Neural crest cell (in vitro differentiated cells): ENCODE measurements around the gene MBD6. TPM values are rescaled to one million over a fixed set of nuclear protein-coding genes. Genes with fewer than 3 reads are reported as not detected.
"Not testable (repeated sequence)": the region's sequence is repeated elsewhere in the genome, so short reads cannot be mapped to it uniquely, and the experiment has no call there.

Experiments
- DNase-seq: peaks from one replicate; pipeline ENCODE4 v3.0.0; 2021; ENCODE audit warnings: low read depth, mixed read lengths, low spot score
- H3K27ac Mint-ChIP-seq: one replicate; pipeline ENCODE4 v1.8.0; 2021; ENCODE audit warnings: mild to moderate bottlenecking, mixed read lengths; ENCODE audit not compliant: unreplicated experiment
- H3K27me3 Mint-ChIP-seq: 2 replicates; pipeline ENCODE4 v1.8.0; 2021; ENCODE audit warnings: low read depth, mild to moderate bottlenecking, mixed read lengths
- H3K36me3 Mint-ChIP-seq: 2 replicates; pipeline ENCODE4 v1.8.0; 2021; ENCODE audit warnings: low read depth, mild to moderate bottlenecking, mixed read lengths
- H3K4me1 Mint-ChIP-seq: 2 replicates; pipeline ENCODE4 v1.8.0; 2021; ENCODE audit warnings: mixed read lengths
- H3K4me3 Mint-ChIP-seq: one replicate; pipeline ENCODE4 v1.8.0; 2021; ENCODE audit warnings: mild to moderate bottlenecking, mixed read lengths
- H3K9me3 Mint-ChIP-seq: 2 replicates; pipeline ENCODE4 v1.8.0; 2021; ENCODE audit warnings: mixed read lengths
- CTCF ChIP-seq: fragments of 200-600 bp; sonication (generic); conservative IDR thresholded peaks from 2 replicates; pipeline ENCODE4 v1.5.0; 2021; ENCODE audit warnings: antibody characterized with exemption, mild to moderate bottlenecking
- total RNA-seq: library from RNA; stranded (reverse); gene quantifications from 2 replicates; pipeline ENCODE4 v1.2.1, GENCODE V29; 2021

MBD6 gene
- total RNA-seq, 1 donor from 2014 or later = 90.4 TPM

DNA sequence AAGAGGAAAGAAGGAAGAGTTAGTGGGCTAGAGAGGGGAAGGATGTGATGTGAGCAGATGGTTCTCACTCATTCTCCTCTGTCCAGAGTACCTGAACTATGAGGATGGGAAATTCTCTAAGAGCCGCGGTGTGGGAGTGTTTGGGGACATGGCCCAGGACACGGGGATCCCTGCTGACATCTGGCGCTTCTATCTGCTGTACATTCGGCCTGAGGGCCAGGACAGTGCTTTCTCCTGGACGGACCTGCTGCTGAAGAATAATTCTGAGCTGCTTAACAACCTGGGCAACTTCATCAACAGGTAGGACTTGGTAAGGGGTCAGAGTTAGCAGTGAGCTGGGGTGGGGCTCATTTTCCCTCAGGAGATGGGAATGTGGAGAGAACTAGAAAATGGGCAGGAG lies 10.0 kb upstream of the MBD6 start:
- H3K4me1 Mint-ChIP-seq = peaks cover 3% of the 10 kb centered on the region
- no peaks in the 10 kb centered on the region for H3K27me3 Mint-ChIP-seq

DNA sequence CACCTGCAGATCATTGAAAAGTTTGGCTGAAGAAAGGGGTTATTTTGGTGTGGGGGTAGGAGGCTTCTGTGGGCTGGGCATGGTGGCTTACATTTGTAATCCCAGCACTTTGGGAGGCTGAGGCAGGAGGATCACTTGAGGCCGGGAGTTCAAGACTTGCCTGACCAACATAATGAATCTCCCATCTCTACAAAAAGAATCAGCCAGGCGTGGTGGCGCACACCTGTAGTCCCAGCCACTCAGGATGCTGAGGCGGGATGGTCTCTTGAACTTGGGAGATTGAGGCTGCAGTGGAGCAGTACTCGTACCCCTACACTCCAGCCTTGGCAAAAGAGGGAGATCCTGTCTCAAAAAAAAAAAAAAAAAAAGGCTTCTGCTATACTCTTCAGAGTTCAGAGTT lies 9.4 kb upstream of the MBD6 start:
- H3K27ac Mint-ChIP-seq = no peak overlapping the region
- TF ChIP-seq CTCF = no peak
- DNase-seq = no peak
- H3K36me3 Mint-ChIP-seq = peaks cover 27% of the 10 kb centered on the region
- no peaks in the 10 kb centered on the region for H3K9me3 Mint-ChIP-seq
- H3K27me3 Mint-ChIP-seq = no peaks in the 10 kb centered on the region
- peak overlapping the region; percentile 25 for H3K4me3 Mint-ChIP-seq
- peaks cover 6% of the 10 kb centered on the region for H3K4me1 Mint-ChIP-seq

More for the DNA sequence above, 10.0 kb upstream of the MBD6 start:
- Mint-ChIP-seq H3K36me3 (peaks cover 27% of the 10 kb centered on the region), H3K9me3 (no peaks in the 10 kb centered on the region), H3K27ac (no peak overlapping the region), H3K4me3 (peak overlapping the region; percentile 25)
- TF ChIP-seq CTCF = no peak
- DNase-seq = no peak

DNA sequence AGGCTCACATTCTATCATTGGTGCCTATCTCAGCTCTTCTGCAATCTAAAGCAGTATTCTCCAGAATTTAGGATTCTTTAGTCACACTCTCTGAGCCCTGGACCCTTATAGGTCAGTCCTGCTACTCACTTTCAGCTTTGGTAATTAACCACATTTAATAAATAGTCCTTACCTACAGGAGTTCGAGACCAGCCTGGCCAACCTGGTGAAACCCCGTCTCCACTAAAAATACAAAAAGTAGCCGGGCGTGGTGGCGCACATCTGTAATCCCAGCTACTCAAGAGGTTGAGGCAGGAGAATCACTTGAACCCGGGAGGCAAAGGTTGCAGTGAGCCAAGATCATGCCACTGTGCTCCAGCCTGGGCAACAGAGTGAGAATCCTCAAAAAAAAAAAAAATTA lies 8.9 kb upstream of the MBD6 start:
- not testable (repeated sequence) for DNase-seq, H3K4me1 Mint-ChIP-seq, H3K27ac Mint-ChIP-seq, H3K27me3 Mint-ChIP-seq, H3K9me3 Mint-ChIP-seq, H3K4me3 Mint-ChIP-seq
- peaks cover 28% of the 10 kb centered on the region for H3K36me3 Mint-ChIP-seq

GRCh38 chr12:57514246-57514645 lies 8.4 kb upstream of the MBD6 start:
- peaks cover 16% of the 10 kb centered on the region for H3K4me1 Mint-ChIP-seq
- H3K27me3 Mint-ChIP-seq, H3K9me3 Mint-ChIP-seq, DNase-seq, H3K4me3 Mint-ChIP-seq, H3K27ac Mint-ChIP-seq: not testable (repeated sequence)
- H3K36me3 Mint-ChIP-seq = peaks cover 28% of the 10 kb centered on the region

DNA sequence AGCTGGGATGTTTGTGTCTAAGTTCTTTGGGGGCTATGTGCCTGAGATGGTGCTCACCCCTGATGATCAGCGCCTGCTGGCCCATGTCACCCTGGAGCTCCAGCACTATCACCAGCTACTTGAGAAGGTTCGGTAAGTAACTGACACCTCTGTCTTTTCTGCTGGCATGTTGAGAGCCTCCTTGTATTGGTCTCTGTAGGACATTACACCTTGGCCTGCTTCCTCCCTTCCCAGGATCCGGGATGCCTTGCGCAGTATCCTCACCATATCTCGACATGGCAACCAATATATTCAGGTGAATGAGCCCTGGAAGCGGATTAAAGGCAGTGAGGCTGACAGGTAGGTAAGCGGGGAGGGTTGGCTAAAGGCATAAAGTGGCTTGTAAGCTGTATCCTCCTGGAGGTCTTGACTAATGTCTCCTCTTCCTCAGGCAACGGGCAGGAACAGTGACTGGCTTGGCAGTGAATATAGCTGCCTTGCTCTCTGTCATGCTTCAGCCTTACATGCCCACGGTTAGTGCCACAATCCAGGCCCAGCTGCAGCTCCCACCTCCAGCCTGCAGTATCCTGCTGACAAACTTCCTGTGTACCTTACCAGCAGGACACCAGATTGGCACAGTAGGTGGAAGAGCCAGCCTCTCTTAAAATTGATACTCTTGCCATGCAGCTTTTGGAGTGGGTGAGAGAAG lies 7.8 kb upstream of the MBD6 start:
- peaks cover 22% of the 10 kb centered on the region for H3K4me1 Mint-ChIP-seq
- H3K27me3 Mint-ChIP-seq = no peaks in the 10 kb centered on the region
- TF ChIP-seq CTCF = no peak
- H3K27ac Mint-ChIP-seq = no peak overlapping the region
- H3K9me3 Mint-ChIP-seq = no peaks in the 10 kb centered on the region
- no peak for DNase-seq
- peaks cover 26% of the 10 kb centered on the region for H3K36me3 Mint-ChIP-seq
- no peak overlapping the region for H3K4me3 Mint-ChIP-seq

DNA sequence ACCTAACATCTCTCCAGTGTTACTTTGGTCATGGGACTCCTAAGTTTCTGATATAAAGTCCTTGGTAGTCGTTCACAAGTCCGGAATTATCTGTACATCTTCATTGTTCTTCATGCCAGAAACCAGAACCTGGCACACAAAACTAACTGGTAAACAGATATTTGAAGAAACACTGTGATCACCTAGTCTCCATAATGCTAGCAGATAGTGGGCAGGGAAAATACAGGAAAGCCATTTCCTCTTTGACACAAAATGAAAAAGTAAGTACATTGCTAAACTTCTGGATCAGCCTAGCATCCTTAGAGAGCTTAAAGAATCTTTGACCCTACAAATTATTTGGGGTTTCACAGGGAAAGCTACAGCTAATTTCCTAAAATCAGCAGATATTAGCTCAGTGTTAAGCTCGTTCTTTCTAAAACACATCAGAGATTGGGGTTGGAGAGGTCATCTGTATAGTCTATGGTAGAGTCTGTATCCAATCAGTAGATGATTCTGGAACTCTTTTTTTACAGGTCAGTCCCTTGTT lies 7.2 kb upstream of the MBD6 start:
- Mint-ChIP-seq H3K4me1 (peaks cover 25% of the 10 kb centered on the region), H3K27me3 (peaks cover 4% of the 10 kb centered on the region), H3K4me3 (peak overlapping the region; percentile 59), H3K36me3 (peaks cover 28% of the 10 kb centered on the region), H3K9me3 (no peaks in the 10 kb centered on the region), H3K27ac (no peak overlapping the region)
- no peak for DNase-seq
- no peak for TF ChIP-seq CTCF
